GM18873 (cell line): ENCODE results near the gene P2RX3.
"Not testable (repeated sequence)": the region's sequence is repeated elsewhere in the genome, so short reads cannot be mapped to it uniquely, and the experiment has no call there.

ENCODE experiments used
- ATAC-seq: cut with Tn5 transposase; IDR thresholded peaks from one replicate; pipeline ENCODE4 v1.9.1; 2021; ENCODE audit warnings: mild to moderate bottlenecking, moderate library complexity, moderate number of reproducible peaks; ENCODE audit not compliant: unreplicated experiment, low FRiP score

The P2RX3 gene

DNA sequence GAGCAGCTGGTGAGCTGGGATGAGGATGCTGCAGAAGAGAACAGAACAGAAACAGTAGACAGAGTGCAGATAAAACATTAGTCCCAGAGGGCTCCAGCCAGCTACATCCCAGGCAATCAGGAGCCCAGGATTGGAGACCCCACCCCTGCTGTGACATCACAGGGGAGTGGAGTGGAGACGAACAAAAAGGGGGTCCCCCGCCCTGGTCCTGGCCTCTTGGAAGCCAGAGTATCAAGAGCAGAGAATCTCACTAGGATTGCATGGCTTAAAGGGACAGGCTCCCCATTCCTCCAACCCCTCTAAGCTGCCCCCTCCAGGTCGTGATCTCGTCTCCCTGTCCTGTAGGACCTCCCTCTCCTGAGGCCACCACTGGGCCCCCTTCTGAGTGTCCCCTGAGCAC is at the start of gene P2RX3:
Gene P2RX3, plus strand, starts transcription at position 211 of the 400 bp plus-strand sequence. CDS start 199 bp downstream, outside the sequence.
- ATAC-seq = no peak

- ATAC-seq = no peak
Observed at GRCh38 chr11:57288771-57289579, 49.2 kb upstream of the P2RX3 start.

DNA sequence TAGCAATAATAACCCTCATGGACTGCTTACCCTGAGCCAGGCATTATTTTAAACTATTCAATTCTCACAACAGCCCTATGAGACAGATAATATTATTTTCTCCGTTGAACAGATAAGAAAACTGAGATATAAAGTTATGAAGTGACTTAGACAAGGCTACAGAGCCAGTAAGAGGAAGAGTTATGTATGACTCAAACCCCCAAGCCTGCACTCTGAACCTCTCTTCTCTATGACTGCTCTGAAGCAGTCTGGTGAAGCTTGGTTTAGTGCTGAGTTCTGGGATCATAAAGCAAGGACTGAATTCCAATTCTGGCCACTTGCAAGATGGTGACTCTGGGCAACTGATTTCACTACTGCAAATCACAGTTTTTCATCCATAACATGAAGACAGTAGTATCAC is 47.9 kb upstream of the P2RX3 start:
- ATAC-seq = no peak

GRCh38 chr11:57294225-57295131 is 43.7 kb upstream of the P2RX3 start:
- no peak for ATAC-seq

- ATAC-seq = not testable (repeated sequence)
Observed at GRCh38 chr11:57296205-57296604, 41.9 kb upstream of the P2RX3 start.

DNA sequence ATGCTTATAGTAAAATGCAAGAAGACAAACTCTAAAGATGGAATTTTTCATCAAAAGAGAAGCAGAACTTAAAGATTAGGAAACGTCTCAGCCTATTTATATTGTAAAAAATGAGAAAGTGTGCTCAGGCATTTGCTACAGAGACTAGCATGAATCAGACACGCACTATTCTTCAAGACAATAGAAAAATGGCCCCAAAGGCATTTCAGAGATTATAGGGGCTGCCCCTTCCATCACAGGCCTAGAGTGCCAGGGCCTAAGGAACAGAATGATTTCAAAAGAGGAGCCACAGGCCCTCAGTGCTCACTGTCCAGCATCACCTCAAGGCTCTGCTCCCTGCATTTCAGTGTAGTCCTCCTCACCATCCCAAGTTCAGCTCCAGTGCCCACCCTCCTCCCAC is 40.9 kb upstream of the P2RX3 start:
- no peak for ATAC-seq

DNA sequence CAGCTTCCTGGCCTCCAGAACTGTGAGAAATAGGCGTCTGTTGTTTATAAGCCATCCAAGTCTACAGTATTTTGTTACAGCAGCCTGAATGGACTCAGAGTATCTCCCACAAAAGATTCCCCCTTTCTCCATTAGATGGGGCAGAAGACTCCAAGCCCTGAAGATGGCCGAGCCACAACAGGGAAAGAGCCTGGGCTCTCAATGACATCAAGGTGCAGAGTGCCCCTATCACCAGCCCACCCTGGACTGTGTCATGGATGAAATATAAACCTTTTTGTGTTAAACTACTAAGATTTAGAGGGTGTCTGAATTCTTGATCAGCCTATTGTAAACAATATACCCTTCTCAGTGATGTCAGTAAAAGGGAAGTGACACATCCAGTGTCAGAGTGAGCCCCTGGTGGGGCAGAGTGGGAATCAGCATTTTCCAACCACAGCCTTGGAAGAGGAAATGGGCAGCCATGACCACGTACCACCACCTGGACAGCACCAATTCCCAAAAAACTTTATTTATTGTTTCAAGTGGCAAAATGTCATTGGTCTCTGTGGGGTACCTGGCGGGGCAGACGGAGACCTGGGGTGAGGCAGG is 38.9 kb upstream of the P2RX3 start:
- ATAC-seq = no peak

DNA sequence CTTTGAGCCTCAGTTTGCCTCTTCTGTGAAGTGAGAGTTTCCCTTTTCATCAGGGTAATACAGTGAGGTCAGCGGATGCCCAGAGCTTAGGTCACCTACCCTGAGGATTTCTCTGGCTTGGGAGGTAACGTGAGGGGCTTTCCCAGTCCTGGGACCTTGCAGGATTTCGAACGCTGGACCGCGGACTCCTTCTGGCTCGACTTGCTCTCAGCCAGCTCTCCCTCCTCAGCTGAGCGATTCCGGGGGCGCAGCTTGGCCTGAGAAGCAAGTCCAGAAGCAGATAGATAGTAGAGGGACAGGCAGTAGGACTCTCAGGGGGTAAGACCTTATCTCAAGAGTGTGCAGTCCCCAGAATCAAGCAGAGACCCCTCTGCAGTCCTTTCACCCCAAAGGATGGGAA is 37.4 kb upstream of the P2RX3 start:
- no peak for ATAC-seq

- ATAC-seq = no peak
Observed at GRCh38 chr11:57301711-57302423, 36.3 kb upstream of the P2RX3 start.

- ATAC-seq = no peak
Observed at GRCh38 chr11:57302489-57302888, 35.7 kb upstream of the P2RX3 start.

DNA sequence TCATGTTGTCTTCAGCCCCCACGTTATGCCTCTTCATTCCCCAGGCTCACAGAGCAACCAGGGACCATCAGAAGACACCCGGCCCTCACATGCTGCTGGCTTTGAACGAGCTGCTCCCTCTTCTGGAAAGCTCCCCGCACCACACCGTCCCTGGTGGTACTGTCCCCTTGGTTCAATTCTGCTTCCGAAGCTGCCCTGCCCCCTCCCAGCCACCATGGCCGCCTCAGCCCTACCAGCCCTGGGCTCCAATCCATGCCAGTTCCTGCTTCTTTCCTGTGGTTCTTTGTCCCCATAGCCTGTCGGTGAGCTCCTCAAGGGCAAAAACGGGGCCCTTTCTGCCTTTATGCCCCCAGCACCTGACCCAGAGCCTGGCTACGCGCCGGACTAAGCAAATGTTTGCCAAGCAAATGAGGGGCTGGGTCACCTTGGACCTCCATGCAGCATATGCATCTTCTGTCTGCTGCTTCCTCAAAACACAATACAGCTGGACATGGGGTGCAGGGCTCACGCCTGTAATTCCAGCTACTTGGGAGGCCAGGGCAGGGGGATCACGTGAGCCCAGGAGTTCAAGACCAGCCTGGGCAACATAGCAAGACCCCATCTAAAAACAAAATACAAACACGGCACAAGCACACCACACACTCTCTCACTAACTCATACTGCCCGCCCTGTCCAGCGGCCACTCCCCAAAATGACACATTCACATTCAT is 34.7 kb upstream of the P2RX3 start:
- no peak for ATAC-seq

GRCh38 chr11:57303990-57304579 is 34.1 kb upstream of the P2RX3 start:
- ATAC-seq = no peak

DNA sequence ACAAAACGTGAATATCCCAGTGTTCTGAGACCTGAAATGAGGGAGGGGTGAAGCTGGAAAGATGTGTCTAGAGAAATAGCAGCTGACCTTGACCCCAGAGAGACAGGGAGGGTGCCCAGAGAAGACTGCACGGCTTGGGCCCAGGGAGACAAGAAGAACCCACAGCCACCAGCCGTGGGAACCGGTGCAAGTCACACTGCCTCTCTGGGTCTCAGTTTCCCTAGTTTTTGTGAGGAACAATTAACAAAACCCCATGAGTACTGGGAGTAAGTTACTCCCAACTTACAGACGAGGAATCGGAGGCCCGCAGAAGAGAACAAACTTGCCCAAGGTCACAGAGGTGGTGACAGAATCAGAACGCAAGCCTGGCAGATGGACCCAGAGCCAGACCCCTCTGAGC is 32.6 kb upstream of the P2RX3 start:
- ATAC-seq = no peak

DNA sequence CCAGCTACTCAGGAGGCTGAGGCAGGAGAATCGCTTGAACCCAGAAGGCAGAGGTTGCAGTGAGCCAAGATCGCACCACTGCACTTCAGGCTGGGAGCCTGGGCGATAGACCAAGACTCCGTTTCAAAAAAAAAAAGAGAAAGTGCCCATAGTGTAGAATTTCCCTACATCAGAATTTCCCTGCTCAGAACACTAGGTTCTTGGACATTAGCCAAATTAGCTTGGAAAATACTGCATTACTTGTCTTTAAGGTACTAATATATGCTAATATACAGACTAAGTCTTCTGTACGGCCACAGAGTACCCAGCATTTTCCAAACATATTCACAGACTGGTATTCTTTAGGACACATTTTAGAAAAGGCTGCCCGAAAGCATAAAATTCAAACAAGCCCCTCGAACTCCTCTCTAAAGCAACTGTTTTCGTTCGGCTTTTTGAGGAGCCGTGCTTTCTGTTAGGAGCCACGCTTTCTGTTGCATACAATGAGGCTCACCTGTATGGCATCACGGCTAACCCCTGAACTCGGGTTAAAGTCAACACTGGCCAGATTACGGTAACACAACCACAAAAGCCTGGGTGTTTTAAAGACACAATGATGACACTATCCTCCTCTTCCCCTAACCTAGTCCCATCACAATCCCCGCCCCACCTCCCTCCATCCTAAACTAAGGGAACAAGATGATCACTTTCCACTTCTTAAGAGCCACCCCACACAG is 31.8 kb upstream of the P2RX3 start:
- no peak for ATAC-seq

DNA sequence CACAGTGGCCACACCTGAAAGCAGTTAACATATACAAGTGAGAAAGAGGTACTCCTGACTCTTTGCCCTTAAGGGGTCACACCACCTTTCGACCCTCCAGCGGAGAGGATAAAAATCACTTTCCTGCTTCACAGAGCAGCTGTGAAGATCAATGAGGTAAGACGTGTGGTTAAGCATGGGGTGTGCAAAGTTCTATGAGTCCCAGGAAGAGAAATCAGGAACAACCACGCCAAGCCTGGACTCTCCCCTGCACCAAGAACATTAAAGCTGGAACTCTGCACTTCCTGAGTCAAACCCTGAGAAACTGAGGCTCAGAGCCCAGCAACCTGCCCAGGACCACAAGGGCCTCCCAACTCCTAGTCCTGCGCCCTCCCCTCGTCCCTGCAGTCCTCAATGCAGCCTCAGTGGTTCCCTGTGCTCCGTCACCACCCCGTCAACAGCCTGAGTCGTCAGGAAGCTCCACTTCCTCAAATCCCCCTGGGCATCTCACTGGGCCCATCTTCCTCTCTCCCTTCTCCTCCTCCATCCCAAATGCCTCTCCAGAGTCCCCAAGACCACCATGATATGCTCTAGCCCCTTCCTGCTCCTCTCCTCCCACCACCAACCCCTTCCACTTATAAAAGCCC is 31.1 kb upstream of the P2RX3 start:
- ATAC-seq = no peak

GRCh38 chr11:57307666-57308270 is 30.4 kb upstream of the P2RX3 start:
- no peak for ATAC-seq

DNA sequence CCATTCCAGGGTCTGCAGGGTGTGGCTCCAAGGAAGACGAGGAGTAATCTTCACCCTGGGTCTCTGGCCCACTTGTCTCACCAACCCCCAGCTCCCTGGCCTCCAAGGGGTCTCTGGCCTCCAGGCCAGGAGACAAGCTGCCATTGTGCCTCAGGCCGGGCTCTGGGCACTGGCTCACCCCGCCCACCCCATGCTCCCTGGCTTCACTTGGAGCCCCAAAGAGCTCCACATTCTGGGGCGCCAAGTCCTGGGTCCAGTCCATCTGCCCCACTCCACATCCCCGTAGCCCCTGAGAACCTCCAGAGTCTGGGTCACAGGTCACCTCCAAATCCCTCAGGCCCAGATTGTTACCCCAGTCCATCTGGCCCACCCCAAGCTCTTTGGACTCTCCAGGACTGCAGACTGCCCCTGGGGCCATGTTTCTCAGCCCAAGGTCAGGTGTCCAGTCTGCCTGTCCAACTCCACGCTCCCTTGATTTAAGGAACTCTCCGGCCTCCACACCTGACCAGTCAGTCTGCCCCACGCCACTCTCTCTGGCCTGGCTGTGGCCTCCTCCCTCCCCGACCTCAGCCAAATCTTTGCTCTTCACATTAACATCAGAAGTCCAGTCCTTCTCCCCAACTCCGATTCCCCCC is 29.6 kb upstream of the P2RX3 start:
- no peak for ATAC-seq
